Measurements from ENCODE around the gene BICDL2.

The BICDL2 gene

DNA sequence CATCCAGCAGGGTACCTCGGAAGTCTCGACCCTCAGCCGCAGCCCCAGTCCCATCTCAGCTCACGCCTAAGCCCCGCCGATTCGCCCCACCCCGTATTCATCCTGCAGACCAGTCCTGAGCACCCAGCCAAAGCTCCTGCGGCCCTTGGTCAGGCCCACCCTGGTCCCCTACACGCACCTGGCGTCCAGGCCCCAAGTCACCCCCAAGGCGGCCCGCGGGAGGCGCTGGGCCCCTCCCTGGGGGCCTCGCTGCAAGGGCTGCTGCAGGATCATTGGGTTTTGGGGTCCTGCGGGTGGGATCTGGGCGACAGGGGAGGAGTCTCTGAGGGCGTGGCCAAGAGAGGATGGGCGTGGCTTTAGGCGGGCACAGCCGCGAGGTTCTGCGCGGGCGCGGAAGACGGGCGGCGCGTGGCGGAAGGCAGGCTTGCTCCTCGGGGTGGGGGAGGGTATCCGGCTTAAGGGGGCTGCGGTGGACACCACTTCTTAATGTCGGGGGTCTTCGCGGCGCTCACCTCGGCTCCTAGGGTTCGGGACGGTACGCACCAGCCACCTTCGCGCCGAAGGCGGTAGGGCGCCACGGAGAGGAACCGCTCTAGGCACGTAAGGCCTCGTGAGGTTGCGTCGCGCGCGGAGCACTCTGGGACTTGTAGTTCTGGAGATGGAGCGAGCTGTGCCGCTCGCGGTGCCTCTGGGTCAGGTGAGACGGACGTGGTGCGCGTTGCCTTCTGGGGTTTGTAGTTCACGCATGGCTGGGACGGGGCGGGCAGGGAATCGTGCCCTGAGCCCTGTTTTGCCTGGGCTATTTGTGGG lies 12.9 kb downstream of the BICDL2 start, which contains the start of the genes HCFC1R1 and THOC6 (continued):
- TF ChIP-seq, protein P1, sequence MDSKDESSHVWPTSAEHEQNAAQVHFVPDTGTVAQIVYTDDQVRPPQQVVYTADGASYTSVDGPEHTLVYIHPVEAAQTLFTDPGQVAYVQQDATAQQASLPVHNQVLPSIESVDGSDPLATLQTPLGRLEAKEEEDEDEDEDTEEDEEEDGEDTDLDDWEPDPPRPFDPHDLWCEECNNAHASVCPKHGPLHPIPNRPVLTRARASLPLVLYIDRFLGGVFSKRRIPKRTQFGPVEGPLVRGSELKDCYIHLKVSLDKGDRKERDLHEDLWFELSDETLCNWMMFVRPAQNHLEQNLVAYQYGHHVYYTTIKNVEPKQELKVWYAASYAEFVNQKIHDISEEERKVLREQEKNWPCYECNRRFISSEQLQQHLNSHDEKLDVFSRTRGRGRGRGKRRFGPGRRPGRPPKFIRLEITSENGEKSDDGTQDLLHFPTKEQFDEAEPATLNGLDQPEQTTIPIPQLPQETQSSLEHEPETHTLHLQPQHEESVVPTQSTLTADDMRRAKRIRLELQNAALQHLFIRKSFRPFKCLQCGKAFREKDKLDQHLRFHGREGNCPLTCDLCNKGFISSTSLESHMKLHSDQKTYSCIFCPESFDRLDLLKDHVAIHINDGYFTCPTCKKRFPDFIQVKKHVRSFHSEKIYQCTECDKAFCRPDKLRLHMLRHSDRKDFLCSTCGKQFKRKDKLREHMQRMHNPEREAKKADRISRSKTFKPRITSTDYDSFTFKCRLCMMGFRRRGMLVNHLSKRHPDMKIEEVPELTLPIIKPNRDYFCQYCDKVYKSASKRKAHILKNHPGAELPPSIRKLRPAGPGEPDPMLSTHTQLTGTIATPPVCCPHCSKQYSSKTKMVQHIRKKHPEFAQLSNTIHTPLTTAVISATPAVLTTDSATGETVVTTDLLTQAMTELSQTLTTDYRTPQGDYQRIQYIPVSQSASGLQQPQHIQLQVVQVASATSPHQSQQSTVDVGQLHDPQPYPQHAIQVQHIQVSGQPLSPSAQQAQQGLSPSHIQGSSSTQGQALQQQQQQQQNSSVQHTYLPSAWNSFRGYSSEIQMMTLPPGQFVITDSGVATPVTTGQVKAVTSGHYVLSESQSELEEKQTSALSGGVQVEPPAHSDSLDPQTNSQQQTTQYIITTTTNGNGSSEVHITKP (tag by site-specific recombination; IDR thresholded peaks at IDR 0.05) = no peak
- TF ChIP-seq SP2 (tag by site-specific recombination; IDR thresholded peaks at IDR 0.05) (peak; percentile 69), ZNF391 (tag by site-specific recombination; IDR thresholded peaks at IDR 0.05; ENCODE audit: borderline replicate concordance, low read depth) (0 out of 2 replicates have a peak, but pooled peaks have one; percentile 39), ZNF10 (tag by site-specific recombination; IDR thresholded peaks at IDR 0.05) (no peak), SP3 (tag by site-specific recombination; IDR thresholded peaks at IDR 0.05) (peak; percentile 96), ZNF335 (tag by site-specific recombination; conservative IDR thresholded peaks at IDR 0.05) (peak; percentile 97), ZBTB17 (tag by site-specific recombination; IDR thresholded peaks at IDR 0.05) (peak; percentile 94), OSR2 (tag by site-specific recombination; IDR thresholded peaks at IDR 0.05) (no peak; the same call in 1 of the 2 replicates), ZNF221 (tag by site-specific recombination; IDR thresholded peaks at IDR 0.05; ENCODE audit: borderline replicate concordance) (no peak), ZNF561 (tag by site-specific recombination; IDR thresholded peaks at IDR 0.05; ENCODE audit: borderline replicate concordance) (peak; percentile 82), ZNF701 (tag by site-specific recombination; IDR thresholded peaks at IDR 0.05) (no peak), ZNF2 (tag by site-specific recombination; IDR thresholded peaks at IDR 0.05) (peak; percentile 86), MYNN (tag by site-specific recombination; IDR thresholded peaks at IDR 0.05; ENCODE audit: borderline replicate concordance) (no peak), ZBTB20 (tag by site-specific recombination; IDR thresholded peaks at IDR 0.05) (peak; percentile 52; the same call in 1 of the 2 replicates), ZFP37 (tag by site-specific recombination; IDR thresholded peaks at IDR 0.05) (peak; percentile 78; the same call in 1 of the 2 replicates), BCL11A (tag by site-specific recombination; IDR thresholded peaks at IDR 0.05; ENCODE audit: low read depth) (no peak), GLI4 (tag by site-specific recombination; IDR thresholded peaks at IDR 0.05) (0 out of 2 replicates have a peak, but pooled peaks have one; percentile 33), ZNF146 (tag by site-specific recombination; IDR thresholded peaks at IDR 0.05) (0 out of 2 replicates have a peak, but pooled peaks have one; percentile 2), ZNF366 (tag by site-specific recombination; conservative IDR thresholded peaks at IDR 0.05) (no peak), ZEB2 (tag by site-specific recombination; IDR thresholded peaks at IDR 0.05) (peak; percentile 95)
- TF ChIP-seq, protein P2, sequence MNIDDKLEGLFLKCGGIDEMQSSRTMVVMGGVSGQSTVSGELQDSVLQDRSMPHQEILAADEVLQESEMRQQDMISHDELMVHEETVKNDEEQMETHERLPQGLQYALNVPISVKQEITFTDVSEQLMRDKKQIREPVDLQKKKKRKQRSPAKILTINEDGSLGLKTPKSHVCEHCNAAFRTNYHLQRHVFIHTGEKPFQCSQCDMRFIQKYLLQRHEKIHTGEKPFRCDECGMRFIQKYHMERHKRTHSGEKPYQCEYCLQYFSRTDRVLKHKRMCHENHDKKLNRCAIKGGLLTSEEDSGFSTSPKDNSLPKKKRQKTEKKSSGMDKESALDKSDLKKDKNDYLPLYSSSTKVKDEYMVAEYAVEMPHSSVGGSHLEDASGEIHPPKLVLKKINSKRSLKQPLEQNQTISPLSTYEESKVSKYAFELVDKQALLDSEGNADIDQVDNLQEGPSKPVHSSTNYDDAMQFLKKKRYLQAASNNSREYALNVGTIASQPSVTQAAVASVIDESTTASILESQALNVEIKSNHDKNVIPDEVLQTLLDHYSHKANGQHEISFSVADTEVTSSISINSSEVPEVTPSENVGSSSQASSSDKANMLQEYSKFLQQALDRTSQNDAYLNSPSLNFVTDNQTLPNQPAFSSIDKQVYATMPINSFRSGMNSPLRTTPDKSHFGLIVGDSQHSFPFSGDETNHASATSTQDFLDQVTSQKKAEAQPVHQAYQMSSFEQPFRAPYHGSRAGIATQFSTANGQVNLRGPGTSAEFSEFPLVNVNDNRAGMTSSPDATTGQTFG (tag by site-specific recombination; IDR thresholded peaks at IDR 0.05; ENCODE audit: borderline replicate concordance) = no peak
- TF ChIP-seq, protein P3, sequence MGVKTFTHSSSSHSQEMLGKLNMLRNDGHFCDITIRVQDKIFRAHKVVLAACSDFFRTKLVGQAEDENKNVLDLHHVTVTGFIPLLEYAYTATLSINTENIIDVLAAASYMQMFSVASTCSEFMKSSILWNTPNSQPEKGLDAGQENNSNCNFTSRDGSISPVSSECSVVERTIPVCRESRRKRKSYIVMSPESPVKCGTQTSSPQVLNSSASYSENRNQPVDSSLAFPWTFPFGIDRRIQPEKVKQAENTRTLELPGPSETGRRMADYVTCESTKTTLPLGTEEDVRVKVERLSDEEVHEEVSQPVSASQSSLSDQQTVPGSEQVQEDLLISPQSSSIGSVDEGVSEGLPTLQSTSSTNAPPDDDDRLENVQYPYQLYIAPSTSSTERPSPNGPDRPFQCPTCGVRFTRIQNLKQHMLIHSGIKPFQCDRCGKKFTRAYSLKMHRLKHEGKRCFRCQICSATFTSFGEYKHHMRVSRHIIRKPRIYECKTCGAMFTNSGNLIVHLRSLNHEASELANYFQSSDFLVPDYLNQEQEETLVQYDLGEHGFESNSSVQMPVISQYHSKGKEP (tag by site-specific recombination; IDR thresholded peaks at IDR 0.05) = 0 out of 2 replicates have a peak, but pooled peaks have one; percentile 15
- TF ChIP-seq, protein P4, sequence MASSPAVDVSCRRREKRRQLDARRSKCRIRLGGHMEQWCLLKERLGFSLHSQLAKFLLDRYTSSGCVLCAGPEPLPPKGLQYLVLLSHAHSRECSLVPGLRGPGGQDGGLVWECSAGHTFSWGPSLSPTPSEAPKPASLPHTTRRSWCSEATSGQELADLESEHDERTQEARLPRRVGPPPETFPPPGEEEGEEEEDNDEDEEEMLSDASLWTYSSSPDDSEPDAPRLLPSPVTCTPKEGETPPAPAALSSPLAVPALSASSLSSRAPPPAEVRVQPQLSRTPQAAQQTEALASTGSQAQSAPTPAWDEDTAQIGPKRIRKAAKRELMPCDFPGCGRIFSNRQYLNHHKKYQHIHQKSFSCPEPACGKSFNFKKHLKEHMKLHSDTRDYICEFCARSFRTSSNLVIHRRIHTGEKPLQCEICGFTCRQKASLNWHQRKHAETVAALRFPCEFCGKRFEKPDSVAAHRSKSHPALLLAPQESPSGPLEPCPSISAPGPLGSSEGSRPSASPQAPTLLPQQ (tag by site-specific recombination; IDR thresholded peaks at IDR 0.05) = peak; percentile 94
- TF ChIP-seq, protein P5, sequence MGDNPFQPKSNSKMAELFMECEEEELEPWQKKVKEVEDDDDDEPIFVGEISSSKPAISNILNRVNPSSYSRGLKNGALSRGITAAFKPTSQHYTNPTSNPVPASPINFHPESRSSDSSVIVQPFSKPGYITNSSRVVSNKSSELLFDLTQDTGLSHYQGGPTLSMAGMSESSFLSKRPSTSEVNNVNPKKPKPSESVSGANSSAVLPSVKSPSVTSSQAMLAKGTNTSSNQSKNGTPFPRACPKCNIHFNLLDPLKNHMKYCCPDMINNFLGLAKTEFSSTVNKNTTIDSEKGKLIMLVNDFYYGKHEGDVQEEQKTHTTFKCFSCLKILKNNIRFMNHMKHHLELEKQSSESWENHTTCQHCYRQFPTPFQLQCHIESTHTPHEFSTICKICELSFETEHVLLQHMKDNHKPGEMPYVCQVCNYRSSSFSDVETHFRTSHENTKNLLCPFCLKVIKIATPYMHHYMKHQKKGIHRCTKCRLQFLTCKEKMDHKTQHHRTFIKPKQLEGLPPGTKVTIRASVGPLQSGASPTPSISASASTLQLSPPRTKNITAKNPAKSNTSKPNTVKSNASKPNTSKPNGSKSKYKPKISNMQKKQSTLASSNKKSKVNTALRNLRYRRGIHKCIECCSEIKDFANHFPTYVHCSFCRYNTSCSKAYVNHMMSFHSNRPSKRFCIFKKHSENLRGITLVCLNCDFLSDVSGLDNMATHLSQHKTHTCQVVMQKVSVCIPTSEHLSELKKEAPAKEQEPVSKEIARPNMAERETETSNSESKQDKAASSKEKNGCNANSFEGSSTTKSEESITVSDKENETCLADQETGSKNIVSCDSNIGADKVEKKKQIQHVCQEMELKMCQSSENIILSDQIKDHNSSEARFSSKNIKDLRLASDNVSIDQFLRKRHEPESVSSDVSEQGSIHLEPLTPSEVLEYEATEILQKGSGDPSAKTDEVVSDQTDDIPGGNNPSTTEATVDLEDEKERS (tag by site-specific recombination; IDR thresholded peaks at IDR 0.05) = no peak
- TF ChIP-seq, protein P6, sequence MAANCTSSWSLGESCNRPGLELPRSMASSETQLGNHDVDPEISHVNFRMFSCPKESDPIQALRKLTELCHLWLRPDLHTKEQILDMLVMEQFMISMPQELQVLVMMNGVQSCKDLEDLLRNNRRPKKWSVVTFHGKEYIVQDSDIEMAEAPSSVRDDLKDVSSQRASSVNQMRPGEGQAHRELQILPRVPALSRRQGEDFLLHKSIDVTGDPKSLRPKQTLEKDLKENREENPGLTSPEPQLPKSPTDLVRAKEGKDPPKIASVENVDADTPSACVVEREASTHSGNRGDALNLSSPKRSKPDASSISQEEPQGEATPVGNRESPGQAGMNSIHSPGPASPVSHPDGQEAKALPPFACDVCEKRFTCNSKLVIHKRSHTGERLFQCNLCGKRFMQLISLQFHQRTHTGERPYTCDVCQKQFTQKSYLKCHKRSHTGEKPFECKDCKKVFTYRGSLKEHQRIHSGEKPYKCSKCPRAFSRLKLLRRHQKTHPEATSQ (tag by site-specific recombination; IDR thresholded peaks at IDR 0.05) = 0 out of 2 replicates have a peak, but pooled peaks have one; percentile 20

Measured in HEK293 (cell line).